Measurements from ENCODE around the gene TMEM167B.

Gene TMEM167B

DNA sequence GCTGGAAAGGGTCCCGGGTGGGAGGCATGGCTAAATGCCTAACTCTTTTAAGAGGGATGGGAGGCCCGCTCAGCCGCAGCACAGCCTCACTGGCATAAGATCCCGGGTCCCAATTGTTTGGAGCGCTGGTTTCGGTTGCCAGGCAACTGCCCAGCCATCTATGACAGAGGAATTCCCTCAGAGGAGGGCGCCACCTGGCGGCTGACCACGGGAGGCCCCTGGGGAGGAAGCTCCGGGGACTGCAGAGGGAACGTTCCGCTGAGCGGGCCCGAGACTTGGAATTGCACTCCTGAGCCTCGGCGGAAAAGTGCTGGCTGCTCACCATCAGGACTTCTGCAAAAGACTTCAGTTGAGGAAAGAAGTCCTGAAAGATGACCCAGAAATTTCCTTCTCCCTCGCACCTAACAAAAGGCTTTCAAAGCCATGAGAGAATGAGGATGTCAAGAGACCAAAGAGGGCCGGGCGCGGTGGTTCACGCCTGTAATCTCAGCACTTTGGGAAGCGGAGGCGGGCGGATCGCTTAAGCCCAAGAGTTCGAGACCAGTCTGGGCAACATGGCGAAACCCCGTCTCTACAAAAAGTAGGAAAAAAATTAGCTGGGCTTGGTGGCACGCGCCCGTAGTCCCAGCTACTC lies 22.2 kb downstream of the TMEM167B start:
- DNase-seq (ENCODE audit: low read depth in 2 of 2): peak; percentile 91 to 92
- H3K4me3 ChIP-seq (replicated peaks in 1 of 2; ENCODE audit: low read depth in 2 of 2, low read length in 2 of 2): no peak overlapping the region

DNA sequence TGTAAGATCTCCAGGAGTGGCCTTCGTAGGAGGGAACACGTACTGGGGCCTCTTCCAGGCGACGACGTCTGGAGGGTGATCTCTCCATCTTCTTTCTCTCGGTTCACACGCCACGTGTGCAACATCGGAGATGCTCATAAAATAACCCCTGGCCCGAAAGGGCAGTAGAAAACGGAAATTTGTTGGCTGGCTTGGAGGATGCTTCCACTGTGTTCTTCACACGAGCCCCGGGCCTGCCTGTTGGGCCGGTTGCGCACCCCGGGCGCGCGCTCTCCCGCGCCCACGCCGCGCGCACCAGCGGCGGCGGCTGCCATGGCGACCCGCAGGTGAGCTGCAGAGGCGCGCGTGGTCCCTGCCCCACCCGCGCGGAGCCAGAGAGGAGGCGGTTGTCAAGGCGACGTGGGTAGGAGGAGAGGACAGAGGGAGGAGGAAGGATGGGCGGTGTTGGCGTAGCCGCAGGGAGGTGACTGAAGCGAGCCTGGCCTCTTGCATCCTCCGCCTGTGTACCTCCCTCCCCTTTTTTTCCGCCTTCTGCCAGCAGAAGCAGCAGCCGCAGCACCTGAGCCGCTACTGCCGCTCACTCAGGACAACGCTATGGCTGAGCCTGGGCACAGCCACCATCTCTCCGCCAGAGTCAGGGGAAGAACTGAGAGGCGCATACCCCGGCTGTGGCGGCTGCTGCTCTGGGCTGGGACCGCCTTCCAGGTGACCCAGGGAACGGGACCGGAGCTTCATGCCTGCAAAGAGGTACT lies 23.2 kb downstream of the TMEM167B start, which contains the start of gene ELAPOR1:
Gene ELAPOR1 (plus strand): TSS at position 526 of the 752 bp plus-strand sequence. CDS start 69 bp downstream, at position 595.
- DNase-seq (ENCODE audit: low read depth in 2 of 2): peak; percentile 20 to 31
- H3K4me3 ChIP-seq (replicated peaks in 1 of 2; ENCODE audit: low read depth in 2 of 2, low read length in 2 of 2): peak within 1 kb of the TSS; percentile 23 to 26
- TF ChIP-seq, protein P1, sequence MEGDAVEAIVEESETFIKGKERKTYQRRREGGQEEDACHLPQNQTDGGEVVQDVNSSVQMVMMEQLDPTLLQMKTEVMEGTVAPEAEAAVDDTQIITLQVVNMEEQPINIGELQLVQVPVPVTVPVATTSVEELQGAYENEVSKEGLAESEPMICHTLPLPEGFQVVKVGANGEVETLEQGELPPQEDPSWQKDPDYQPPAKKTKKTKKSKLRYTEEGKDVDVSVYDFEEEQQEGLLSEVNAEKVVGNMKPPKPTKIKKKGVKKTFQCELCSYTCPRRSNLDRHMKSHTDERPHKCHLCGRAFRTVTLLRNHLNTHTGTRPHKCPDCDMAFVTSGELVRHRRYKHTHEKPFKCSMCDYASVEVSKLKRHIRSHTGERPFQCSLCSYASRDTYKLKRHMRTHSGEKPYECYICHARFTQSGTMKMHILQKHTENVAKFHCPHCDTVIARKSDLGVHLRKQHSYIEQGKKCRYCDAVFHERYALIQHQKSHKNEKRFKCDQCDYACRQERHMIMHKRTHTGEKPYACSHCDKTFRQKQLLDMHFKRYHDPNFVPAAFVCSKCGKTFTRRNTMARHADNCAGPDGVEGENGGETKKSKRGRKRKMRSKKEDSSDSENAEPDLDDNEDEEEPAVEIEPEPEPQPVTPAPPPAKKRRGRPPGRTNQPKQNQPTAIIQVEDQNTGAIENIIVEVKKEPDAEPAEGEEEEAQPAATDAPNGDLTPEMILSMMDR (IDR thresholded peaks at IDR 0.05; ENCODE audit: low read depth, low read length): no peak

More for the DNA sequence above, 22.2 kb downstream of the TMEM167B start:
- TF ChIP-seq, protein P1 (IDR thresholded peaks at IDR 0.05; ENCODE audit: low read depth, low read length): peak; percentile 98

DNA sequence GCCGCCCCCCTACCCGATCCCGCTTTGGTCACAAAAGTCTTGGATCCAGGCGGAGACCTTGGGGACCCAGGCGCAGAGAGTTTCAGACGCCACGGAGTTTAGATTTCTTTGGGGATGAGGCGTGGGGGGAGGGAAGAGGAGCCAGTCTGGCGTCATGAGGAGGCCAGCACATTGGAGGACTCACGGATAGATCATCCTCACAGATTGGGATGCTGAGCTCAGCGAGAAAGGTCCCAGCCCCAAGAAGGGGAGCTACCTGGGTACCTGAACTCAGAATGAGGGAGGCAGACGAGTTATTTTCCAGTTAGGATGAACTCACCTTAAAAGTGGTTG lies 23.7 kb downstream of the TMEM167B start:
- no peak for DNase-seq (ENCODE audit: low read depth in 2 of 2)
- no peak overlapping the region for H3K4me3 ChIP-seq (replicated peaks in 1 of 2; ENCODE audit: low read depth in 2 of 2, low read length in 2 of 2)
- TF ChIP-seq, protein P1 (IDR thresholded peaks at IDR 0.05; ENCODE audit: low read depth, low read length): no peak

DNA sequence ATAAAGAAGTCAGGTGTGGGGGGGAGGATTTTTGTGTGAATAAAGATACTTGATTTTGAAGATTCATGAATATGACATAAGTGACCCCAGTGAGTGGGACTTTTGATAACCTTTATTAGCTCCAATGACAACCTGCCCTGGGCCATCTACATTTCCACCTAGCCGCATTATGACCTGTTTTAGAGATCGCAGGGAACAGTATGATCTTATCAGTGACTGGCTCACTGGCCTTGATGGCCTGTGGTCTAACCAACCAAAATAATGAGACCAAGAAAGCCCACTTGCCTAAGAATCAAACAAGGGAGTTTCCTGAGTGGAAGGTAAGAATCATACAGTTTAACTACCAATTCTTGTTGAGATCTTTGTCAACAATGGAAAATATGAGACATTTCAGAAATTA lies 25.1 kb downstream of the TMEM167B start:
- DNase-seq (ENCODE audit: low read depth in 2 of 2): no peak
- TF ChIP-seq, protein P1 (IDR thresholded peaks at IDR 0.05; ENCODE audit: low read depth, low read length): no peak
- H3K4me3 ChIP-seq (replicated peaks in 1 of 2; ENCODE audit: low read depth in 2 of 2, low read length in 2 of 2): no peak overlapping the region

DNA sequence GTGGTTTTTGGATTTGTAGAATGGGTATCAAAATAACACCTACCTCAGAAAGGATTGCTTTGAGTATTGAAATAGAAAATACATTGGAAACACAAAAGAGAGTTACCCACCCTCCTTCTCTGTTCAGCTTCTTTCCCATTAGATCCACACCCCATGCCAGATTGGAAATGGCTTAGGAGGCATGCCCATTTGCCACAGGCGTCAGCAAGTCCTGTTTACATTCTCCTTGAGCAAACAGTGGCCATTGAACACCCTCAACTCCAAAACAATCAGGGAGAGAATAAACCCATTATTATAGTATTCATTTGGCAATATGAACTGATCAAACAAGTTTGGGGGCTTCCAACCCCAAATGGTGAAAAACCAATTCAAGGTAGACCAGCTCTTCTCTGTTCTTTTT lies 25.7 kb downstream of the TMEM167B start:
- TF ChIP-seq, protein P1 (IDR thresholded peaks at IDR 0.05; ENCODE audit: low read depth, low read length): no peak

DNA sequence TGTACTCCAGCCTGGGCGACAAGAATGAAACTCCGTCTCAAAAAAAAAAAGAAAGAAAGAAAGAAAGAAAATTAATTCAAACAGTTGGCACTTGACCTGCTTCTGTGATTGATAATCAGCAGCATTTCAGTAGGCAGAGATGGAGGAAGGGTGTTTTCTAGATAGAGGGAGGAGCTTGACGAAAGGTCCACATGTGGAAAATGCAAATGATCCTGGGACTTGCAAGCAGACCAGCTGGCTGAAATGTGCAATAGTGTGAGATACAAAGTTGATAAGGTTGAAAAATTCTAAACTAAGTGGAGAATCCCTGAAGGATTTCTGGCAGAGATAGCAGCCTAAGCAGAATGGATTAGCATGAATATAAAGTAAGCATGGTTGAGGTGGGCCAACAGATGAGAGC lies 27.5 kb downstream of the TMEM167B start:
- no peak for DNase-seq (ENCODE audit: low read depth in 2 of 2)
- H3K4me3 ChIP-seq (replicated peaks in 1 of 2; ENCODE audit: low read depth in 2 of 2, low read length in 2 of 2): no peak overlapping the region
- TF ChIP-seq, protein P1 (IDR thresholded peaks at IDR 0.05; ENCODE audit: low read depth, low read length): no peak

More for the DNA sequence above, 25.7 kb downstream of the TMEM167B start:
- no peak for DNase-seq (ENCODE audit: low read depth in 2 of 2)
- no peak overlapping the region for H3K4me3 ChIP-seq (replicated peaks in 1 of 2; ENCODE audit: low read depth in 2 of 2, low read length in 2 of 2)
